HepG2 (cell line): ENCODE measurements around the gene ANKRD35. TPM values are rescaled to one million over a fixed set of nuclear protein-coding genes. Genes with fewer than 3 reads are reported as not detected.

Experiments used
- AGO2 ChIP-seq: fragments of 200-400 bp; formaldehyde crosslinking; optimal IDR thresholded peaks from 2 replicates; pipeline ENCODE3; 2017; ENCODE audit warnings: mild to moderate bottlenecking, low read depth, low read length, moderate library complexity
- ATF4 ChIP-seq, 2 experiments: fragments of 450-650 bp in 1 of 2; sonication (generic) in 1 of 2; formaldehyde crosslinking; IDR thresholded peaks; 2 replicates each; pipeline versions ENCODE4 v1.5.0 to v1.8.0; 2020 to 2022; ENCODE audit warnings: mild to moderate bottlenecking in 1 of 2, missing genetic modification reagents in 1 of 2
- CHCHD3 ChIP-seq: sonication (generic); formaldehyde crosslinking; IDR thresholded peaks from 2 replicates; pipeline ENCODE4 v1.8.0; 2022; ENCODE audit warnings: mild to moderate bottlenecking, missing genetic modification reagents, moderate library complexity
- MEF2D ChIP-seq: sonication (generic); formaldehyde crosslinking; IDR thresholded peaks from 2 replicates; pipeline ENCODE4 v1.5.1; 2020; ENCODE audit warnings: mild to moderate bottlenecking, missing genetic modification reagents
- MEIS2 ChIP-seq: sonication (generic); formaldehyde crosslinking; IDR thresholded peaks from 2 replicates; pipeline ENCODE4 v1.9.0; 2021; ENCODE audit warnings: mild to moderate bottlenecking, missing genetic modification reagents
- MIER2 ChIP-seq: IDR thresholded peaks from 2 replicates; pipeline ENCODE4 v1.6.1; 2016; ENCODE audit warnings: missing biosample characterization, missing genetic modification reagents
- PRDM10 ChIP-seq: sonication (generic); formaldehyde crosslinking; IDR thresholded peaks from 2 replicates; pipeline ENCODE4 v1.4.0; 2020; ENCODE audit warnings: low read depth, missing genetic modification reagents
- SRF ChIP-seq: IDR thresholded peaks from 2 replicates; pipeline ENCODE4 v1.6.1; 2011; ENCODE audit warnings: mild to moderate bottlenecking, low read depth, low read length, moderate library complexity
- TAF15 ChIP-seq: fragments of 200-400 bp; formaldehyde crosslinking; IDR thresholded peaks from one replicate; pipeline ENCODE4 v1.6.1; 2018; ENCODE audit warnings: mild to moderate bottlenecking, low read depth, low read length; ENCODE audit not compliant: poor library complexity, severe bottlenecking
- TRIM24 ChIP-seq: sonication (generic); formaldehyde crosslinking; IDR thresholded peaks from 2 replicates; pipeline ENCODE4 v1.8.0; 2022; ENCODE audit warnings: mild to moderate bottlenecking, missing genetic modification reagents
- ZNF10 ChIP-seq: sonication (generic); formaldehyde crosslinking; IDR thresholded peaks from 2 replicates; pipeline ENCODE4 v1.4.0; 2020; ENCODE audit warnings: mild to moderate bottlenecking, low read depth, missing genetic modification reagents, borderline replicate concordance
- ZNF451 ChIP-seq: sonication (generic); formaldehyde crosslinking; IDR thresholded peaks from 2 replicates; pipeline ENCODE4 v1.5.0; 2020; ENCODE audit warnings: mild to moderate bottlenecking, missing genetic modification reagents
- ZNF772 ChIP-seq: sonication (generic); formaldehyde crosslinking; IDR thresholded peaks from 2 replicates; pipeline ENCODE4 v1.5.0; 2020; ENCODE audit warnings: mild to moderate bottlenecking, missing genetic modification reagents
- ZNF83 ChIP-seq: sonication (generic); formaldehyde crosslinking; IDR thresholded peaks from 2 replicates; pipeline ENCODE4 v1.4.0; 2020; ENCODE audit warnings: missing genetic modification reagents, mild to moderate bottlenecking, borderline replicate concordance
- polyA plus RNA-seq, 8 experiments: library from polyadenylated mRNA; depleted of rRNA in 3 of 8; stranded (reverse) in 7 of 8; unstranded in 1 of 8; fragments of >200 nt; fragmentation: Illumina TruSeq in 4 of 8; extraction: Trizol in 4 of 8; gene quantifications; 2 replicates each; pipeline versions ENCODE4 v1.2.1 to v1.2.3, GENCODE V29; 2011 to 2016; ENCODE audit warnings: low read depth in 4 of 8, missing spikeins in 1 of 8, mixed read lengths in 1 of 8; ENCODE audit not compliant: insufficient read depth in 1 of 8
- total RNA-seq, 5 experiments: library from RNA; depleted of rRNA; stranded (reverse); fragments of >200 nt; fragmentation: Illumina TruSeq; extraction: Trizol; gene quantifications; 2 replicates each; pipeline ENCODE4 v1.2.3, GENCODE V29; 2016; ENCODE audit warnings: low read depth in 1 of 5
- TF ChIP-seq, protein P1 (sequence below): sonication (generic); formaldehyde crosslinking; IDR thresholded peaks from 2 replicates; pipeline ENCODE4 v1.5.0; 2020; ENCODE audit warnings: missing genetic modification reagents
- TF ChIP-seq, protein P2 (sequence below): fragments of 450-650 bp; IDR thresholded peaks from 2 replicates; pipeline ENCODE4 v1.6.1; 2016
- TF ChIP-seq, protein P3 (sequence below): sonication (generic); formaldehyde crosslinking; IDR thresholded peaks from 2 replicates; pipeline ENCODE4 v1.4.0; 2020; ENCODE audit warnings: missing genetic modification reagents
- TF ChIP-seq, protein P4 (sequence below): sonication (generic); formaldehyde crosslinking; conservative IDR thresholded peaks from 2 replicates; pipeline ENCODE4 v1.4.0; 2020; ENCODE audit warnings: missing genetic modification reagents

The ANKRD35 gene
- total and polyA plus RNA-seq, 2 of the 13 experiments (the other 11 are each of a cell fraction or from before 2014, with no cell fraction given): 0.02 TPM; not detected in 1

GRCh38 chr1:145927063-145927886 lies 41.6 kb upstream of the ANKRD35 start, which contains the start of gene RBM8A (continued):
- TF ChIP-seq PRDM10: no peak
- no peak for TF ChIP-seq ATF4 (CRISPR knock-in tag; IDR thresholded peaks at IDR 0.05)
- no peak for TF ChIP-seq ZNF451 (CRISPR knock-in tag)
- no peak; the same call in 1 of the 2 replicates for TF ChIP-seq ZNF772 (CRISPR knock-in tag)
- TF ChIP-seq, protein P1, sequence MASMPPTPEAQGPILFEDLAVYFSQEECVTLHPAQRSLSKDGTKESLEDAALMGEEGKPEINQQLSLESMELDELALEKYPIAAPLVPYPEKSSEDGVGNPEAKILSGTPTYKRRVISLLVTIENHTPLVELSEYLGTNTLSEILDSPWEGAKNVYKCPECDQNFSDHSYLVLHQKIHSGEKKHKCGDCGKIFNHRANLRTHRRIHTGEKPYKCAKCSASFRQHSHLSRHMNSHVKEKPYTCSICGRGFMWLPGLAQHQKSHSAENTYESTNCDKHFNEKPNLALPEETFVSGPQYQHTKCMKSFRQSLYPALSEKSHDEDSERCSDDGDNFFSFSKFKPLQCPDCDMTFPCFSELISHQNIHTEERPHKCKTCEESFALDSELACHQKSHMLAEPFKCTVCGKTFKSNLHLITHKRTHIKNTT (CRISPR knock-in tag): no peak
- TF ChIP-seq, protein P2, sequence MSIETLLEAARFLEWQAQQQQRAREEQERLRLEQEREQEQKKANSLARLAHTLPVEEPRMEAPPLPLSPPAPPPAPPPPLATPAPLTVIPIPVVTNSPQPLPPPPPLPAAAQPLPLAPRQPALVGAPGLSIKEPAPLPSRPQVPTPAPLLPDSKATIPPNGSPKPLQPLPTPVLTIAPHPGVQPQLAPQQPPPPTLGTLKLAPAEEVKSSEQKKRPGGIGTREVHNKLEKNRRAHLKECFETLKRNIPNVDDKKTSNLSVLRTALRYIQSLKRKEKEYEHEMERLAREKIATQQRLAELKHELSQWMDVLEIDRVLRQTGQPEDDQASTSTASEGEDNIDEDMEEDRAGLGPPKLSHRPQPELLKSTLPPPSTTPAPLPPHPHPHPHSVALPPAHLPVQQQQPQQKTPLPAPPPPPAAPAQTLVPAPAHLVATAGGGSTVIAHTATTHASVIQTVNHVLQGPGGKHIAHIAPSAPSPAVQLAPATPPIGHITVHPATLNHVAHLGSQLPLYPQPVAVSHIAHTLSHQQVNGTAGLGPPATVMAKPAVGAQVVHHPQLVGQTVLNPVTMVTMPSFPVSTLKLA: peak; percentile 49; the same call in 1 of the 2 replicates
- no peak for TF ChIP-seq CHCHD3
- no peak for TF ChIP-seq MIER2 (CRISPR knock-in tag)
- no peak for TF ChIP-seq ZNF10 (CRISPR knock-in tag)
- TF ChIP-seq AGO2: no peak
- TF ChIP-seq, protein P3, sequence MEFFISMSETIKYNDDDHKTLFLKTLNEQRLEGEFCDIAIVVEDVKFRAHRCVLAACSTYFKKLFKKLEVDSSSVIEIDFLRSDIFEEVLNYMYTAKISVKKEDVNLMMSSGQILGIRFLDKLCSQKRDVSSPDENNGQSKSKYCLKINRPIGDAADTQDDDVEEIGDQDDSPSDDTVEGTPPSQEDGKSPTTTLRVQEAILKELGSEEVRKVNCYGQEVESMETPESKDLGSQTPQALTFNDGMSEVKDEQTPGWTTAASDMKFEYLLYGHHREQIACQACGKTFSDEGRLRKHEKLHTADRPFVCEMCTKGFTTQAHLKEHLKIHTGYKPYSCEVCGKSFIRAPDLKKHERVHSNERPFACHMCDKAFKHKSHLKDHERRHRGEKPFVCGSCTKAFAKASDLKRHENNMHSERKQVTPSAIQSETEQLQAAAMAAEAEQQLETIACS (CRISPR knock-in tag): no peak
- TF ChIP-seq, protein P4, sequence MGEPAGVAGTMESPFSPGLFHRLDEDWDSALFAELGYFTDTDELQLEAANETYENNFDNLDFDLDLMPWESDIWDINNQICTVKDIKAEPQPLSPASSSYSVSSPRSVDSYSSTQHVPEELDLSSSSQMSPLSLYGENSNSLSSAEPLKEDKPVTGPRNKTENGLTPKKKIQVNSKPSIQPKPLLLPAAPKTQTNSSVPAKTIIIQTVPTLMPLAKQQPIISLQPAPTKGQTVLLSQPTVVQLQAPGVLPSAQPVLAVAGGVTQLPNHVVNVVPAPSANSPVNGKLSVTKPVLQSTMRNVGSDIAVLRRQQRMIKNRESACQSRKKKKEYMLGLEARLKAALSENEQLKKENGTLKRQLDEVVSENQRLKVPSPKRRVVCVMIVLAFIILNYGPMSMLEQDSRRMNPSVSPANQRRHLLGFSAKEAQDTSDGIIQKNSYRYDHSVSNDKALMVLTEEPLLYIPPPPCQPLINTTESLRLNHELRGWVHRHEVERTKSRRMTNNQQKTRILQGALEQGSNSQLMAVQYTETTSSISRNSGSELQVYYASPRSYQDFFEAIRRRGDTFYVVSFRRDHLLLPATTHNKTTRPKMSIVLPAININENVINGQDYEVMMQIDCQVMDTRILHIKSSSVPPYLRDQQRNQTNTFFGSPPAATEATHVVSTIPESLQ (CRISPR knock-in tag): no peak
- no peak for TF ChIP-seq TAF15
- TF ChIP-seq ZNF83 (CRISPR knock-in tag): no peak
- TF ChIP-seq MEIS2 (CRISPR knock-in tag): no peak
- TF ChIP-seq TRIM24 (CRISPR knock-in tag): no peak
- no peak for TF ChIP-seq MEF2D (CRISPR knock-in tag)
- 0 out of 2 replicates have a peak, but pooled peaks have one; percentile 26 for TF ChIP-seq SRF
